ENCODE measurements around the gene MRPS34.

Gene MRPS34

GRCh38 chr16:1759511-1759910 is 13.4 kb downstream of the MRPS34 start:
- Histone ChIP-seq H3K9me3 (no peaks in the 10 kb centered on the region), H3K36me3 (peaks cover 48 to 84% (median 74%) of the 10 kb centered on the region in 3 donors), H3K4me1 (no peaks in the 10 kb centered on the region), H3K4me3 (no peak overlapping the region), H3K27me3 (no peaks in the 10 kb centered on the region), H3K27ac (no peak overlapping the region)
- TF ChIP-seq, protein P1, sequence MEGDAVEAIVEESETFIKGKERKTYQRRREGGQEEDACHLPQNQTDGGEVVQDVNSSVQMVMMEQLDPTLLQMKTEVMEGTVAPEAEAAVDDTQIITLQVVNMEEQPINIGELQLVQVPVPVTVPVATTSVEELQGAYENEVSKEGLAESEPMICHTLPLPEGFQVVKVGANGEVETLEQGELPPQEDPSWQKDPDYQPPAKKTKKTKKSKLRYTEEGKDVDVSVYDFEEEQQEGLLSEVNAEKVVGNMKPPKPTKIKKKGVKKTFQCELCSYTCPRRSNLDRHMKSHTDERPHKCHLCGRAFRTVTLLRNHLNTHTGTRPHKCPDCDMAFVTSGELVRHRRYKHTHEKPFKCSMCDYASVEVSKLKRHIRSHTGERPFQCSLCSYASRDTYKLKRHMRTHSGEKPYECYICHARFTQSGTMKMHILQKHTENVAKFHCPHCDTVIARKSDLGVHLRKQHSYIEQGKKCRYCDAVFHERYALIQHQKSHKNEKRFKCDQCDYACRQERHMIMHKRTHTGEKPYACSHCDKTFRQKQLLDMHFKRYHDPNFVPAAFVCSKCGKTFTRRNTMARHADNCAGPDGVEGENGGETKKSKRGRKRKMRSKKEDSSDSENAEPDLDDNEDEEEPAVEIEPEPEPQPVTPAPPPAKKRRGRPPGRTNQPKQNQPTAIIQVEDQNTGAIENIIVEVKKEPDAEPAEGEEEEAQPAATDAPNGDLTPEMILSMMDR (IDR thresholded peaks at IDR 0.05): no peak
- no peak for DNase-seq
- intact Hi-C loops (cut with DNase I; ENCODE audit: low total_unique reads): no loop called here

DNA sequence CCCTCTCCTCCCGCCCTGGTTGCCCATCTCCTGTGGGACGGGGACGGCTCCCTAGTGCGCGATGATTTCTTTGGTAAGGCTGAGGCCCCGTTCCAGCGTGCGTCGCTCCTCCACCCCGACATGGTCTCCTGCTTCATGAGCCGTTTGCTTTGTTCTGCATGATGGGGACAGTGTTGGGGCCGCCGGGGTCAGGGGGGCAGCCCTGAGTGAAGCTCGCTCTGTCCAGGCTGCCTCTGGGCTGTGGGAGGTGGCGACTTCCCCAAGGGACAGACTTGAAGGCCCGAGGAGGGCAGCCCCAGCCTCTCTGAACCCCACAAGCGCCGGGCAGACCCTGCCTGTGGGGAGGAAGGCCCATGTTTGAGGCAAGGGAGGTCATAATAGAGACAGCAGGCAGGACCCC is 14.0 kb downstream of the MRPS34 start:
- no peak for DNase-seq
- intact Hi-C loops (cut with DNase I; ENCODE audit: low total_unique reads): no loop called here
- TF ChIP-seq, protein P1 (IDR thresholded peaks at IDR 0.05): no peak
- Histone ChIP-seq H3K9me3 (no peaks in the 10 kb centered on the region), H3K27ac (no peak overlapping the region), H3K4me3 (no peak overlapping the region), H3K36me3 (peaks cover 46 to 84% (median 69%) of the 10 kb centered on the region in 3 donors), H3K4me1 (no peaks in the 10 kb centered on the region), H3K27me3 (no peaks in the 10 kb centered on the region)

- intact Hi-C loops (cut with DNase I; ENCODE audit: low total_unique reads): no loop called here
- no peak overlapping the region for H3K27ac ChIP-seq
Observed at GRCh38 chr16:1757714-1758461, 15.0 kb downstream of the MRPS34 start.

DNA sequence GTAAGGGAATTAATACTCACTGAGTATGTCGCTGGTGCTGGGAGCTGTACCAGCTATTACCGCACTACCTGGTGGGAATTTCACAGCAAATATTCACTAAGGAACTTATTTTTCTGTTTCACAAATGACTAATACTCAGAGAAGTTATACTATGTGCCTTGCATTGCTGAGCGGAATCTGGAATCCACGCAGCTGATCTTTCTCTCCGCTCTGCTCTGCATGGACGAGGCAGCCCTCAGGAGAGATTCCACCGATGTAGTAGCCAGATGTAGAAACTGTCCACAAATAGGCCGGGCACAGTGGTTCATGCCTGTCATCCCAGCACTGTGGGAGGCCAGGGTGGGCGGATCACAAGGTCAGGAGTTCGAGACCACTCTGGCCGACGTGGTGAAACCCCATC is 18.7 kb downstream of the MRPS34 start:
- intact Hi-C loops (cut with DNase I; ENCODE audit: low total_unique reads): no loop called here
- H3K36me3 ChIP-seq: peaks cover 39 to 79% (median 53%) of the 10 kb centered on the region in 3 donors

More at GRCh38 chr16:1757714-1758461, 15.0 kb downstream of the MRPS34 start:
- Histone ChIP-seq H3K9me3 (no peaks in the 10 kb centered on the region), H3K4me3 (no peak overlapping the region), H3K4me1 (no peaks in the 10 kb centered on the region), H3K27me3 (no peaks in the 10 kb centered on the region), H3K36me3 (peaks cover 41 to 81% (median 60%) of the 10 kb centered on the region in 3 donors)
- TF ChIP-seq, protein P1 (IDR thresholded peaks at IDR 0.05): no peak
- DNase-seq: no peak

DNA sequence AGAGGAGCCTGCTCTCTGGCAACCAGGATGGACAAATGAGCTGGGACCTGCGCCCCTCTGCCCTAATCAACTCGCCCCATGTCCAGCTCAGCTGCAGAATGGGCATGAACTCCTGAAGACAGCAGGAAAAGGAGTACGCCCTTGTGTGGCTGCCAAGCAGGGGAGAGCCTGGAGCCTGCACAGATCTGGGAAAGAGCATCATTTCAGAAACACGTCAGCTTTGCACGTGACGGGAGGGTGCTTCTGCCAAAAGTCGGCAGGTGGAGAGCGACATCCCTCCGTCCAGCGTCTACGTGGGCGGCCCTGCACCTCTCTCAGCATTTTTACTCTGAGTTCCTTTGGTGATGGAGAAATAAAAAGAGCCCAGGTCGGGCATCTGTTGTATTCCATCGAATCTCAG is 20.1 kb downstream of the MRPS34 start:
- no peak for DNase-seq
- intact Hi-C loops (cut with DNase I; ENCODE audit: low total_unique reads): no loop called here
- peaks cover 50 to 79% (median 57%) of the 10 kb centered on the region in 3 donors for H3K36me3 ChIP-seq
- no peak overlapping the region for H3K27ac ChIP-seq
- H3K4me3 ChIP-seq: no peak overlapping the region
- H3K4me1 ChIP-seq: no peaks in the 10 kb centered on the region
- H3K9me3 ChIP-seq: no peaks in the 10 kb centered on the region
- H3K27me3 ChIP-seq: no peaks in the 10 kb centered on the region
- TF ChIP-seq, protein P1 (IDR thresholded peaks at IDR 0.05): no peak

More for the DNA sequence above, 18.7 kb downstream of the MRPS34 start:
- DNase-seq: no peak
- H3K9me3 ChIP-seq: no peaks in the 10 kb centered on the region
- TF ChIP-seq, protein P1 (IDR thresholded peaks at IDR 0.05): no peak
- no peaks in the 10 kb centered on the region for H3K27me3 ChIP-seq
- H3K27ac ChIP-seq: no peak overlapping the region
- H3K4me1 ChIP-seq: no peaks in the 10 kb centered on the region
- H3K4me3 ChIP-seq: no peak overlapping the region
